GM12878 (cell line): ENCODE data around the gene QSOX2. TPM values are rescaled to one million over a fixed set of nuclear protein-coding genes. Genes with fewer than 3 reads are reported as not detected.

Experiments used
- ATAC-seq: fragments of 200-7000 bp; cut with Tn5 transposase; 3 replicates; pipeline ENCODE4 v1.9.1; 2020; ENCODE audit warnings: mild to moderate bottlenecking, moderate library complexity
- BruUV-seq: library from RNA; stranded (reverse); fragments of 400-500 nt; replicated peaks from 2 replicates; lab custom pipeline; 2021; lab: Mats Ljungman, UMichigan
- CTCF ChIA-PET: fragments of 300-600 bp; sonication (Branson Sonifier 250); formaldehyde crosslinking; extraction: SDS; loops from one replicate; lab custom pipeline; 2021; ENCODE audit warnings: inconsistent platforms; lab: Yijun Ruan, JAX
- POLR2A ChIA-PET: fragments of 350-600 bp; formaldehyde crosslinking; extraction: SDS; loops from one replicate; lab custom pipeline; 2021; ENCODE audit warnings: inconsistent platforms; lab: Charles Lee
- RAD21 ChIA-PET: fragments of 300-600 bp; sonication (Branson Sonifier 250); formaldehyde crosslinking; loops from one replicate; lab custom pipeline; 2023; ENCODE audit warnings: antibody characterized with exemption; ENCODE audit not compliant: unreplicated experiment; lab: Charles Lee
- SMC1A ChIA-PET: fragments of 300-600 bp; sonication (Branson Sonifier 250); formaldehyde crosslinking; loops from one replicate; lab custom pipeline; 2023; ENCODE audit not compliant: unreplicated experiment, uncharacterized antibody; lab: Charles Lee
- DNase-seq: peaks from one replicate; pipeline ENCODE4 v3.0.0-alpha.2; 2011; ENCODE audit warnings: low read depth, low spot score
- FAIRE-seq: peaks from 3 replicates; lab custom pipeline; 2011; peaks lifted over from hg19 to GRCh38; lab: Jason Lieb, UNC
- H2AFZ ChIP-seq: 2 replicates; pipeline ENCODE4 v1.6.0; 2011; ENCODE audit warnings: low read depth, low read length, control low read depth; ENCODE audit not compliant: control insufficient read depth
- H3K27ac ChIP-seq: 2 replicates; pipeline ENCODE4 v1.5.1; 2011; ENCODE audit warnings: control low read depth; ENCODE audit not compliant: control insufficient read depth, insufficient read depth
- H3K27me3 ChIP-seq, 2 experiments: replicated peaks in 1 of 2; 2 replicates each; pipeline versions ENCODE4 v1.6.0 to v1.6.1; 2011; ENCODE audit warnings: low read length in 1 of 2; ENCODE audit not compliant: control insufficient read depth in 2 of 2, insufficient read depth in 2 of 2
- H3K36me3 ChIP-seq, 2 experiments: 2 replicates each; pipeline ENCODE4 v1.5.1; 2011; ENCODE audit warnings: low read length in 1 of 2; ENCODE audit not compliant: control insufficient read depth in 2 of 2, insufficient read depth in 2 of 2
- H3K4me1 ChIP-seq: 2 replicates; pipeline ENCODE4 v1.6.1; 2011; ENCODE audit warnings: mild to moderate bottlenecking, low read length, moderate library complexity, mixed read lengths; ENCODE audit not compliant: control insufficient read depth, insufficient read depth
- H3K4me2 ChIP-seq: 2 replicates; pipeline ENCODE4 v1.6.0; 2011; ENCODE audit warnings: control low read depth; ENCODE audit not compliant: control insufficient read depth, insufficient read depth
- H3K4me3 ChIP-seq: fragments of 200-600 bp; sonication (generic); 2 replicates; pipeline ENCODE4 v1.5.1; 2016
- H3K79me2 ChIP-seq: 2 replicates; pipeline ENCODE4 v1.6.0; 2011; ENCODE audit warnings: low read length; ENCODE audit not compliant: control insufficient read depth, insufficient read depth
- H3K9ac ChIP-seq: 2 replicates; pipeline ENCODE4 v1.8.0; 2011; ENCODE audit warnings: low read length, control low read depth, mixed read lengths; ENCODE audit not compliant: control insufficient read depth, insufficient read depth
- H3K9me3 ChIP-seq: replicated peaks from 3 replicates; pipeline ENCODE4 v1.5.1; 2011; ENCODE audit warnings: mild to moderate bottlenecking, low read length; ENCODE audit not compliant: control insufficient read depth, insufficient read depth
- H4K20me1 ChIP-seq: 2 replicates; pipeline ENCODE4 v1.6.0; 2011; ENCODE audit not compliant: control insufficient read depth, insufficient read depth
- BHLHE40 ChIP-seq, 2 experiments: fragments of 450-650 bp in 1 of 2; IDR thresholded peaks; 2 replicates each; pipeline ENCODE4 v1.6.1; 2011 to 2017; ENCODE audit warnings: low read depth in 2 of 2, borderline replicate concordance in 1 of 2, improper control_type of control experiment in 1 of 2, low read length in 1 of 2, mild to moderate bottlenecking in 1 of 2
- HDAC2 ChIP-seq: fragments of 200-600 bp; sonication (generic); IDR thresholded peaks from 2 replicates; pipeline ENCODE4 v1.6.1; 2017
- KDM1A ChIP-seq: fragments of 200-600 bp; sonication (generic); IDR thresholded peaks from 2 replicates; pipeline ENCODE4 v1.6.1; 2016; ENCODE audit warnings: borderline replicate concordance
- MEF2B ChIP-seq: fragments of 450-650 bp; IDR thresholded peaks from 2 replicates; pipeline ENCODE4 v1.6.1; 2018; ENCODE audit warnings: mild to moderate bottlenecking, moderate library complexity; ENCODE audit not compliant: partially characterized antibody, poor library complexity, severe bottlenecking
- MTA2 ChIP-seq: fragments of 450-650 bp; IDR thresholded peaks from 2 replicates; pipeline ENCODE4 v1.6.1; 2016; ENCODE audit warnings: low read depth, mild to moderate bottlenecking, moderate library complexity
- RAD51 ChIP-seq: fragments of 450-650 bp; IDR thresholded peaks from 2 replicates; pipeline ENCODE4 v1.6.1; 2016; ENCODE audit warnings: moderate library complexity, mild to moderate bottlenecking, inconsistent platforms
- SIX5 ChIP-seq: IDR thresholded peaks from 2 replicates; pipeline ENCODE4 v1.6.1; 2011; ENCODE audit warnings: mild to moderate bottlenecking, low read depth, low read length, moderate library complexity; ENCODE audit not compliant: severe bottlenecking
- SUPT20H ChIP-seq: IDR thresholded peaks from 2 replicates; pipeline ENCODE4 v1.6.1; 2011; ENCODE audit warnings: low read depth, mild to moderate bottlenecking, low read length, moderate library complexity, borderline replicate concordance; ENCODE audit not compliant: control insufficient read depth
- WRNIP1 ChIP-seq: IDR thresholded peaks from 2 replicates; pipeline ENCODE4 v1.6.1; 2011; ENCODE audit warnings: low read depth, low read length, improper control_type of control experiment, borderline replicate concordance
- ZNF24 ChIP-seq: fragments of 450-650 bp; IDR thresholded peaks from 2 replicates; pipeline ENCODE4 v1.6.1; 2017; ENCODE audit warnings: antibody characterized with exemption, mild to moderate bottlenecking
- ZNF274 ChIP-seq: IDR thresholded peaks from one replicate; pipeline ENCODE4 v1.8.0; 2011; ENCODE audit not compliant: insufficient read length, insufficient read depth
- ZNF622 ChIP-seq: fragments of 450-650 bp; IDR thresholded peaks from 2 replicates; pipeline ENCODE4 v1.6.1; 2017; ENCODE audit warnings: mild to moderate bottlenecking, inconsistent platforms
- ZSCAN29 ChIP-seq: fragments of 450-650 bp; IDR thresholded peaks from 2 replicates; pipeline ENCODE4 v1.6.1; 2017; ENCODE audit warnings: mild to moderate bottlenecking, moderate library complexity
- WGBS: methylation state at CpG from one replicate; pipeline ENCODE4 v1.1.6; 2016; ENCODE audit warnings: low lambda C conversion rate; ENCODE audit not compliant: insufficient replicate concordance, insufficient coverage; ENCODE audit errors: missing lambda C conversion rate; 5-methylcytosine and 5-hydroxymethylcytosine counted together
- in situ Hi-C: fragments of 300-500 bp; cut with MboI; formaldehyde crosslinking; loops from 9 replicates; pipeline ENCODE4 v1.14.3; 2018; ENCODE audit warnings: mixed read lengths
- intact Hi-C: fragments of 100-400 bp; cut with micrococcal nuclease; formaldehyde crosslinking; loops from one replicate; pipeline ENCODE4 v1.14.2; 2022; ENCODE audit not compliant: unreplicated experiment
- polyA plus RNA-seq, 11 experiments: library from polyadenylated mRNA; depleted of rRNA in 4 of 11; unstranded in 6 of 11; stranded (reverse) in 5 of 11; fragments of >200 nt; fragmentation: Nextera tagmentation in 4 of 11; fragmentation: Illumina TruSeq in 1 of 11; extraction: Ambion mirVana in 4 of 11; extraction: Trizol in 1 of 11; gene quantifications; 1 replicate in 1 of 11; 2 replicates in 10 of 11; pipeline versions ENCODE4 v1.2.1 to v1.2.3, GENCODE V29; 2011 to 2016; ENCODE audit warnings: inconsistent platforms in 2 of 11, missing spikeins in 2 of 11, low read depth in 1 of 11
- total RNA-seq, 4 experiments: library from RNA; depleted of rRNA in 3 of 4; stranded (reverse); fragments of >200 nt in 3 of 4; fragmentation: Illumina TruSeq in 1 of 4; extraction: Trizol in 1 of 4; gene quantifications; 2 replicates each; pipeline versions ENCODE4 v1.2.1 to v1.2.3, GENCODE V29; 2013 to 2021
- TF ChIP-seq, protein P1 (sequence below): fragments of 450-650 bp; IDR thresholded peaks from 2 replicates; pipeline ENCODE4 v1.6.1; 2017; ENCODE audit warnings: mild to moderate bottlenecking
- TF ChIP-seq, protein P2 (sequence below): IDR thresholded peaks from 2 replicates; pipeline ENCODE4 v1.6.1; 2011; ENCODE audit warnings: borderline replicate concordance, low read depth, mild to moderate bottlenecking, moderate library complexity, low read length; ENCODE audit not compliant: insufficient read depth, poor library complexity, severe bottlenecking

The QSOX2 gene
- total and polyA plus RNA-seq, 10 of the 15 experiments (the other 5 are each of a cell fraction or from before 2014, with no cell fraction given), result 0.34 to 16.1 (median 8.2) TPM

- H3K79me2 ChIP-seq, result no peaks in the 10 kb centered on the region
- ATAC-seq (peak; percentile 27; the same call in 1 of the 3 replicates), DNase-seq (no peak), FAIRE-seq (no peak)
- H2AFZ ChIP-seq, result no peak overlapping the region
- no peaks in the 10 kb centered on the region; a peak in 2 of 4 replicates for H3K27me3 ChIP-seq
- no peaks in the 10 kb centered on the region for H4K20me1 ChIP-seq
- SMC1A ChIA-PET, result no interaction called here
- TF ChIP-seq WRNIP1, result no peak
- no peak for TF ChIP-seq HDAC2
- TF ChIP-seq BHLHE40 (IDR thresholded peaks at IDR 0.05; ENCODE audit: borderline replicate concordance in 1 of 2, low read depth in 2 of 2, low read length in 1 of 2), result no peak
- TF ChIP-seq RAD51, result no peak
- no peak for TF ChIP-seq ZNF24
- TF ChIP-seq MEF2B, result no peak
- TF ChIP-seq MTA2, result no peak
- no peak for TF ChIP-seq ZNF274
- TF ChIP-seq, protein P1, sequence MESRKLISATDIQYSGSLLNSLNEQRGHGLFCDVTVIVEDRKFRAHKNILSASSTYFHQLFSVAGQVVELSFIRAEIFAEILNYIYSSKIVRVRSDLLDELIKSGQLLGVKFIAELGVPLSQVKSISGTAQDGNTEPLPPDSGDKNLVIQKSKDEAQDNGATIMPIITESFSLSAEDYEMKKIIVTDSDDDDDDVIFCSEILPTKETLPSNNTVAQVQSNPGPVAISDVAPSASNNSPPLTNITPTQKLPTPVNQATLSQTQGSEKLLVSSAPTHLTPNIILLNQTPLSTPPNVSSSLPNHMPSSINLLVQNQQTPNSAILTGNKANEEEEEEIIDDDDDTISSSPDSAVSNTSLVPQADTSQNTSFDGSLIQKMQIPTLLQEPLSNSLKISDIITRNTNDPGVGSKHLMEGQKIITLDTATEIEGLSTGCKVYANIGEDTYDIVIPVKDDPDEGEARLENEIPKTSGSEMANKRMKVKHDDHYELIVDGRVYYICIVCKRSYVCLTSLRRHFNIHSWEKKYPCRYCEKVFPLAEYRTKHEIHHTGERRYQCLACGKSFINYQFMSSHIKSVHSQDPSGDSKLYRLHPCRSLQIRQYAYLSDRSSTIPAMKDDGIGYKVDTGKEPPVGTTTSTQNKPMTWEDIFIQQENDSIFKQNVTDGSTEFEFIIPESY, result no peak
- no peak for TF ChIP-seq SIX5
- no peak for TF ChIP-seq KDM1A
- TF ChIP-seq, protein P2, sequence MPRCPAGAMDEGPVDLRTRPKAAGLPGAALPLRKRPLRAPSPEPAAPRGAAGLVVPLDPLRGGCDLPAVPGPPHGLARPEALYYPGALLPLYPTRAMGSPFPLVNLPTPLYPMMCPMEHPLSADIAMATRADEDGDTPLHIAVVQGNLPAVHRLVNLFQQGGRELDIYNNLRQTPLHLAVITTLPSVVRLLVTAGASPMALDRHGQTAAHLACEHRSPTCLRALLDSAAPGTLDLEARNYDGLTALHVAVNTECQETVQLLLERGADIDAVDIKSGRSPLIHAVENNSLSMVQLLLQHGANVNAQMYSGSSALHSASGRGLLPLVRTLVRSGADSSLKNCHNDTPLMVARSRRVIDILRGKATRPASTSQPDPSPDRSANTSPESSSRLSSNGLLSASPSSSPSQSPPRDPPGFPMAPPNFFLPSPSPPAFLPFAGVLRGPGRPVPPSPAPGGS, result no peak
- TF ChIP-seq ZNF622, result no peak
- no peak for TF ChIP-seq SUPT20H
- TF ChIP-seq ZSCAN29, result no peak
- POLR2A ChIA-PET, result no interaction called here
- CTCF ChIA-PET, result no interaction called here
- no peaks in the 10 kb centered on the region for H3K4me1 ChIP-seq
- RAD21 ChIA-PET, result no interaction called here
- no peak overlapping the region for H3K4me3 ChIP-seq
- intact Hi-C loops (no loop called here), in situ Hi-C loops (no loop called here)
- H3K27ac ChIP-seq, result no peak overlapping the region
- BruUV-seq, result no TSS peak
- no peak overlapping the region for H3K9ac ChIP-seq
- no peaks in the 10 kb centered on the region for H3K36me3 ChIP-seq
- H3K9me3 ChIP-seq, result no peaks in the 10 kb centered on the region
- no peak overlapping the region for H3K4me2 ChIP-seq
- under 1% methylated on average over 12 of the region's 12 CpGs for WGBS
Observed at GRCh38 chr9:136255166-136255538, 9.5 kb upstream of the QSOX2 start.
